Stimulated activated CD4-positive, alpha-beta T cell treated with anti-CD3 and anti-CD28 coated beads, Interleukin-1b, Interleukin-23, amount 100 ng/mL, for 1 hour (primary cell): ENCODE results near the gene LLGL2.

Source experiments
- DNase-seq, 2 donors: peaks; one replicate each; pipeline ENCODE4 v3.0.0-alpha.2; 2020; ENCODE audit warnings: low read depth in 2 of 2

The LLGL2 gene

GRCh38 chr17:75612906-75613626 is 87.6 kb downstream of the LLGL2 start:
- no peak for DNase-seq

DNA sequence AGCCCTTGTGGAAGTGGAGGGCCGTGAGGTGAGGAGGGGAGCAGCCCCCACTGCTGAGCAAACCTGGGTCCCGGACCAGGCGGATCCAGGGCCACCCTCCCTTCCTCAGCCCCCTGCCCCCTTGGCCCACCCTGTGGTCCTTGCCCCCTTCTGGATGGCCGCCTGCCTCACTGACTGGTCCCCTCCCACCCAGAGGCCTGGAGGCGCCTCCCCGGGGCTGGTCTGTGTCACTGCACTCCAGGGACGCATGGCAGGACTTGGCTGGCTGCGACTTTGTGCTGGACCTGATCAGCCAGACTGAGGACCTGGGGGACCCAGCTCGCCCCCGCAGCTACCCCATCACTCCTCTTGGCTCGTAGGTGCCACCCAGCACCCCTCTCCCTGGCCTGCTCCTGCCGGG is 88.5 kb downstream of the LLGL2 start:
- DNase-seq: no peak

DNA sequence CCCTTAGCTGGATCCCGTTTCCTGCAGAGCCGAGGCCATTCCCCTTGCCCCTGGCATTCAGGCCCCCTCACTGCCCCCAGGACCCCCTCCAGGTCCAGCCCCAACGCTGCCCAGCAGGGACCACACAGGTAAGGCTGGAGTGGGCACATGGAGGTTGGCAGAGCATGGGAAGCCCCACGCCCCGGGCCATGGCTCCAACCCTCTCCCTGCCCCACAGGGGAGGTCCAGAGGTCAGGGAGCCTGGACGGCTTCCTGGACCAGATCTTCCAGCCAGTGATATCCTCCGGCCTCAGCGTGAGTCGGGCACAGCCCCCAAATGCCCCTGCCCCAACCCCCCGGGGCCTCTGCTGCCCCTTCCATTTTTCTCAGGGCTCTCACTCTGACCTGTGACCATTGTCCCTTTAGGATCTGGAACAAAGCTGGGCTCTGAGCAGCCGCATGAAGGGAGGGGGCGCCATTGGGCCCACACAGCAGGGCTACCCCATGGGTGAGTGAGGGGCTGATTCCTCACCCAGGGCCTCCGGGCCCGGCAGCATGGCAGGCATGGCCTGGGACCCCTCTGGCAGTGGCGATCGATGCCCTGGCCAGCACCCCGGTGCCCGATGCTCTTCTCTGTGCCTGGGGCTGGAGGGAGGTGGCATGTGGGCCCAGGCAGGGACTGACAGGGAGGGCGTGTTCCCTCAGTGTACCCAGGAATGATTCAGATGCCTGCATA is 89.2 kb downstream of the LLGL2 start:
- DNase-seq: no peak

GRCh38 chr17:75615301-75615700 is 89.8 kb downstream of the LLGL2 start:
- DNase-seq: no peak

GRCh38 chr17:75616521-75617122 is 91.1 kb downstream of the LLGL2 start:
- DNase-seq: no peak

DNA sequence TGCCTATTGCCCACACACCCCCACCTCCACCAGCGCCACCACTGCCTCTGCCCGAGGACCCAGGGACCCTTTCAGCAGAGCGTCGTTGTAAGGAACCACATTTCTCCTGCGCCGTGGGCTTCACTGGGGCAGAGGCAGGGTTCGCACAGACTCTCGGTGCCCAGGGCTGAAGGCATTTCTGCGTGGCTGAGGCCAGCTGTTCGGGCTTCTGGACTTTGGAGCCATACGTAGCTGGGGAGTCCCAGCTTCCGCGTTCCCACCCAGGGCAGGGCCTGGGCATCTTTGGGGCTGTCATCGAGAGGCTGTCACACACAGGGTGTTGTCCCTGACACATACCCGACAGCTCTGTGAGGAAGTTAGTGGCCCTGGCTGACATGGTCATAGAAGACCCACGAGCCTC is 91.7 kb downstream of the LLGL2 start:
- DNase-seq: no peak

- no peak for DNase-seq
Observed at GRCh38 chr17:75617675-75618074, 92.2 kb downstream of the LLGL2 start.

- DNase-seq: no peak
Observed at GRCh38 chr17:75619506-75620431, 94.3 kb downstream of the LLGL2 start.

DNA sequence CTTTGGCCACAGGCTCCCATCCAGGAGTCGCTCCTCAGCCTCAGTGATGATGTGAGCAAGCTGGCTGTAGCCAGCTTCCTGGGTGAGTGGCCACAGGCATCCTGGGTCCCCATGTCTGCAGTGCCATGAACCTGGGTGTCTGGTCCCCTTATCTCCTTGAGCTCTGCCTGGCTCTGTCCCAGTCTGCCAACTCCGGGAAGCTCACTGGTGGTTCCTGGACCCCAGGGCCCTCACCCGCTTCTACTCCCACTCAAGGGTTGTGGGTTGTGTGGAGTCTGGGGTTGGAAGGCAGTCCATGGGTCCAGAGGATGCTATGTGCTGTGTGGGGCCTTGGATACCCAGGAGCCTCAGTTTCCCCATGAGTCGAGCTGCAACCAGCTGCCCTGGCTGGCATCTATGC is 96.0 kb downstream of the LLGL2 start:
- DNase-seq: no peak

DNA sequence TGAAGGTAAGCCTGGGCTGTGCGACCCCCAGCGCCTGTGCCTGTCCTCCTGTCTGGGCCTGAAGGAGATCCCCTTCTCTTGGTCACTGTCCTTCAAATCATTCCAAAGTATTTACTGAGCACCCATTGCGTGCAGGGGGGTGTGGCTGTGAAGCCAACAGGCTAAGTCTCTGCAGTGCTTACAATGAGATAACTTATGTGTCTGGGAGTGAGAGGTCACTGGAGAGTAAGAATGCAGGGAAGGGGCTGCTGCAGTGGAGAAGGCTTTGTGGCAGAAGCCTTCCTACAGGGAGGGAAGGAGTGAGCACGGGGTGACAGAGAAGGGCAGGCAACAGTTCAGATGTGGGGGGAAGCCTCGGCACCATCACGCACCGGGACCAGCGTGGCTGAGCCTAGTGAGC is 96.6 kb downstream of the LLGL2 start:
- DNase-seq: no peak

DNA sequence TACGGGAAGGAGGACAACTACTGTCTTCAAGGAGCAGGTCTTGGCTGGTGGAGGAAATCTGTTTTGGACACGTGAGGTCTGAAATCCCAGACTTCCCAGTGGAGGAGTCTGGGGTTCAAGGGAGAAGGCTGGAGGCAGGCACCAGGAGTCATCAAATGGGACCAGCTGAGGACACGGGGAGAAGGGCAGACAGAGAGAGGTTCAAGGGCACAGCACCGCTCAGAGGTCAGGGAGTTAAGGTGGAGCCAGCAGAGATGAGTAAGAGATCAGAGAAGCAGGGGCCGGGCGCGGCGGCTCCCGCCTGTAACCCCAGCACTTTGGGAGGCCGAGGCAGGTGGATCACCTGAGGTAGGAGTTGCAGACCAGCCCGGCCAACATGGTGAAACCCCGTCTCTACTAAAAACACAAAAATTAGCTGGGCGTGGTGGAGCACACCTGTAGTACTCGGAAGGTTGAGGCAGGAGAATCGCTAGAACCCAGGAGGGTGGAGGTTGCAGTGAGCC is 97.3 kb downstream of the LLGL2 start:
- no peak for DNase-seq

GRCh38 chr17:75623386-75623785 is 97.9 kb downstream of the LLGL2 start:
- DNase-seq: no peak

- no peak for DNase-seq
Observed at GRCh38 chr17:75624021-75624420, 98.5 kb downstream of the LLGL2 start.
